Measurements from ENCODE around the gene PDE8A.

PDE8A gene

GRCh38 chr15:85025516-85026251, 44.0 kb downstream of the PDE8A start:
- H3K4me3 ChIP-seq (replicated peaks; ENCODE audit: low read depth, low read length) = no peak overlapping the region
- no peak for TF ChIP-seq CTCF (IDR thresholded peaks at IDR 0.05; ENCODE audit: low read depth, low read length, missing control alignments)
- DNase-seq (ENCODE audit: extremely low read depth, low read depth) = no peak

- no peak for DNase-seq (ENCODE audit: extremely low read depth, low read depth)
- H3K4me3 ChIP-seq (replicated peaks; ENCODE audit: low read depth, low read length) = no peak overlapping the region
- TF ChIP-seq CTCF (IDR thresholded peaks at IDR 0.05; ENCODE audit: low read depth, low read length, missing control alignments) = no peak
Measured at GRCh38 chr15:85026304-85027032, 44.8 kb downstream of the PDE8A start.

- no peak for TF ChIP-seq CTCF (IDR thresholded peaks at IDR 0.05; ENCODE audit: low read depth, low read length, missing control alignments)
- DNase-seq (ENCODE audit: extremely low read depth, low read depth) = no peak
- no peak overlapping the region for H3K4me3 ChIP-seq (replicated peaks; ENCODE audit: low read depth, low read length)
Measured at GRCh38 chr15:85027033-85027380, 45.4 kb downstream of the PDE8A start.

GRCh38 chr15:85027421-85027820, 45.8 kb downstream of the PDE8A start:
- DNase-seq (ENCODE audit: extremely low read depth, low read depth) = no peak
- TF ChIP-seq CTCF (IDR thresholded peaks at IDR 0.05; ENCODE audit: low read depth, low read length, missing control alignments) = no peak

GRCh38 chr15:85028416-85028815, 46.8 kb downstream of the PDE8A start:
- TF ChIP-seq CTCF (IDR thresholded peaks at IDR 0.05; ENCODE audit: low read depth, low read length, missing control alignments) = no peak
- H3K4me3 ChIP-seq (replicated peaks; ENCODE audit: low read depth, low read length) = no peak overlapping the region

More at GRCh38 chr15:85027421-85027820, 45.8 kb downstream of the PDE8A start:
- H3K4me3 ChIP-seq (replicated peaks; ENCODE audit: low read depth, low read length) = no peak overlapping the region

GRCh38 chr15:85029221-85029620, 47.6 kb downstream of the PDE8A start:
- TF ChIP-seq CTCF (IDR thresholded peaks at IDR 0.05; ENCODE audit: low read depth, low read length, missing control alignments) = no peak

More at GRCh38 chr15:85028416-85028815, 46.8 kb downstream of the PDE8A start:
- DNase-seq (ENCODE audit: extremely low read depth, low read depth) = no peak

More at GRCh38 chr15:85029221-85029620, 47.6 kb downstream of the PDE8A start:
- no peak for DNase-seq (ENCODE audit: extremely low read depth, low read depth)
- H3K4me3 ChIP-seq (replicated peaks; ENCODE audit: low read depth, low read length) = no peak overlapping the region
